GM21529 (cell line): Measurements from ENCODE around the gene IGDCC3.
"Not testable (repeated sequence)": the region's sequence is repeated elsewhere in the genome, so short reads cannot be mapped to it uniquely, and the experiment has no call there.

Source experiments
- ATAC-seq: cut with Tn5 transposase; IDR thresholded peaks from one replicate; pipeline ENCODE4 v1.9.1; 2021; ENCODE audit not compliant: unreplicated experiment

Gene IGDCC3

DNA sequence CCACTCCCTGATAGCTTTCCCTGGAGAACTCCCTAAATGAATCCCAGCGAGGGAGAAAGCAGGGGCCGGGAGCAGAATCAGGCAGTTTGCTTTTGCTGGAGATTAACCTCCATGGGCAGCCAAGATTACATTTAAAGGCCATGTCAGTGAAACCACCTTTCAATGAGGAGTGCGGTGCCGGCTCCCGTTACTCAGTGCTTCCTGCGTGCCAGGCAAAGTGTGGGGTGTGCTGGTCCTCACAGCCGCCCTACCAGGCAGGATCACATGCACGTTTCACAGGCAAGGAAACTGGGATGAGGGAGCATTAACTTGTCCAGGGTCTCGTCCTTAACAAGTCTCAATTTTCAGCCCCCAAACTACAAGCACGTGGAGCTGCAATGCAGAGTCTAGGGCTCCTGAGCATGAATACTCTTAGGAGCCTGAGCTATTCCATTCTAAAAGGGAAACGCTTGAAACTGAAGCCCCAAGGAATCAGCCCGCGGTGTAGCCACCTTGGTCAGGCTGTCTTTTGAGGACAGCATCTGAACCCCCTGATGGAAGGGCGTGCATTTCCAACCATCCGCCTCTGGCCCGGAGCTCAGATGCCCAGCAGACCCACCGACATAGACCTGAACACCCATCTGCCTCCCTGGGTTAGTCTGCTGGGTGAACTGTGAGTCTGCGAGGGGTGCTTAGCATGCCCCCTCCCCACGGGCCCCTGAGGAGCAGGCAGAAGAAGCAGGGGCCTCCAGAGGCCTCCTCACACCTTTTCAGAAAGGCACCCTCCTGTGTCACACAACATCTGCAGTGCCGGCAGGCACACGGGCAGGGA is 5.6 kb downstream of the IGDCC3 start:
- ATAC-seq: no peak

DNA sequence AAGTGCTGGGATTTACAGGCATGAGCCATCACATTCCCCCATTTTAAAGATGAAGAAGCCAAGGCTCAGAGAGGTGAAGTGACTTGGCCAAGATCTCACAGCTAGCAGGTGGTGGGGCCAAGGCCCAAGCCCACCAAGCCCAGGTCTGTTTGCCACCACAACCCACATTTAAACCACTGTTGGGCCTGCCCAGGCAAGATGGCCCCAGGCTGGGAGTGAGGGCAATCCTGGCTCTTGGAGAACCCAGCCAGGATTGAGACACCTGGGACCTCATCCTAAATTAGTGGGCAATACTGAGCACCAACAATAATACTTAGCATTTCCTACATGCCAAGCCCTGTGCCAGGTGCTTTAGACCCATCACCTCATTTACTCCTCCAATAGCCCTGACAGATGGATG is 6.9 kb downstream of the IGDCC3 start:
- ATAC-seq: no peak

DNA sequence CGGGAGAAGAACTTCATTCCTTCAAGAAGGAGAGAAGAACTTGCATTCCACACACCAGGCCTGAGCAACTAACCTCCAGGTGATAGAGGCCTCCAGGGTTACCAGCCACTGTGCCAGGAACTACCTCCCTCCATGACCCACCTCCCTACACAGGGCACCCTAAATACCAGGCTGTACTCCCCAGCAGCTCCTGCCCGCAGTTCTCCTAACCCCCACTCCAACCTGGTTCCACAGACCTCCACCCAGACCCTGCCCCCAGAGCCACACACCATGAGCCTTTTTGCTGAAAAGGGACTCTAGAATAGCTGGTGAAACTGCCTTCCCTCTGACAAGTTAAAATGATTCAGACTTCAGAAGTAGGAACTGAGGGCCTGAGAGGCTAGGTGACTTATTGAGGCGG is 8.2 kb downstream of the IGDCC3 start:
- ATAC-seq: no peak

DNA sequence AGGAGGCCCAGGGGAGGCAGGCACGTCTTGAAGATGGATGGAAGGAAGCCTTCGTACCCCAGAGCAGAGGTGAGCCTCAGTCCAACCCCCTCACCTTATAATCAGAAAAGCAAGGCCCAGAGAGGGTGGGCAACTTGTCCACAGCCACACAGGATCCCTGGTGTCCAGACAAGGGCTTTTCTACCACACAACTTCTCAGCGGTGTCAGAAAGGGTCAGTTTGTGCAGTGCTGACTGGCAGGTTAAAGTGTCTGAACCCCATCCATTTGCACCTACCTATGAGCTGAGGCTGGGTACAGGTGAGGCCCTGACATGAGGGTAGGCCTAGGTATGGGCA is 8.6 kb downstream of the IGDCC3 start:
- ATAC-seq: no peak

DNA sequence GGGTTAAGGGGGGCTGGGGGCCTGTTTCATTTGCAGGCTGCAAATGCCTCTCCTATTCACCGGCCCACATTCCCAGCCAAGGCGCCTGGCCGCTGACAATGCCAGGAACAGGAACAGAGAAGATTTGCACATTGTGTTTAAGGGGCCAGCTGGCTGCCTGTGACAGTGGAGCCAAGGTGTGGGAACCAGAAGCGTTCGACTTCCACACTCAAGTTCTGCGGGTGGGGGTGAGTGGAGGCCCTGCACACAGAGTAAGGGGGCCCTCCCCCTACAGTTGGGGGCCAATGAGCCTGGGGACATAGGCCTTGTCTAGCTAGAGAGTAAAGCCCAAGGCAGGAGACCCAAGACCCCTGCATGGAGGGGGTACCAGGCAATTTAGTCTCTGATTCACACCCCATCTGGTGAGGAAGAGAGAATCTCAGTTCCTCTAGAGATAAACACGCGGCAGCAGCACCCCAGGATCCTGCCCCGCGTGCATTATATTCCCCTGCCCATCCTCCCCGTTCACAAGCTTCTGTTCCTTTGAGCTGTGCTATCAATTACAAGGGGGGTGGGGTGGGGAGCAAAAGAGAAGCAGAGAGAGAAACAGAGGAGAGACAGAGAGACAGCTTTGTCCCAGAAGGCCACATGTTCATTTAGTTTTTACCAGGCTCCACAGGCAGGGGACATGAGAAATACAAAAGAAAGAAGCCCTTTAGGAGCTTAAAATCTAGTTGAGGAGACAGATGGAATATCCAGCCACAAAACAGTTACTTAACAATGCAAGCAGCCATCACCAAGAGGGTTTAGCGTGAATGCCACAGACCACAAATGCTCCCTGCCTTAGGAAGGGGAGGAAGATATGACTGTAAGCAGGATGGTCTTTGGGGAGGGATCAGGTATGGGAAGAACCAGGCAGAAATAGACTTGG is 9.2 kb downstream of the IGDCC3 start:
- no peak for ATAC-seq

DNA sequence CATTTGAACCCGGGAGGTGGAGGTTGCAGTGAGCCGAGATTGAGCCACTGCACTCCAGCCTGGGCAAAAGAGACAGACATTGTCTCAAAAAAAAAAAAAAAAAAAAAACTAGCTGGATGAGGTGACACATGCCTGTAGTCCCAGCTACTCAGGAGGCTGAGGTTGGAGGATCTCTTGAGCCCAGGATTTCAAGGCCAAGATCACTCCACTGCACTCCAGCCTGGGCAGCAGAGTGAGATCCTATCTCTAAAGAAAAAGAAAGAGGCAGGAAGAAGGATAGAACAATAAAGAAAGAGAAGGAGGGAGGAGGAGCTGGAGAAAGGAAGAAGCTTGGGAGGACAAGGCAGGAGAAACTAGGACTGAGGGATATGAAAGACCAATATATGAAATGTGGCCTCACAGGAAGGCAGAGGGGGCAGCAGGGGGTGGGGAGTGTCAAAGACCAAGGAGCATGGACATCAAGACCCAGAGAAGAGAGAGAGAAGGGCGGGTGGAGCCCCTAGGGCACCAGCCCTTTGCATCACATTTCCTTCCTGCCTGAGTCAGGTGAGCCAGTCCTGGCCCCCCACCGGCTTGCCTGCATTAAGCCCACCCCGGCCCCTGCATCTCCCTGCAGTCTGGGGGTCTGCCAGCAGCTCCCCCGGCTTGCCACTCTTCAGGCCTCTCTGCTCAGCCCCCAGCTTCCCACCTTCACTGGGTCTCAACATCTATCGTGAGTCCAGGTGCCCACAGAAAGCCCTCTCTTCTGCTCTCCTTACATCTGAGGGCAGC is 11.5 kb downstream of the IGDCC3 start:
- no peak for ATAC-seq

DNA sequence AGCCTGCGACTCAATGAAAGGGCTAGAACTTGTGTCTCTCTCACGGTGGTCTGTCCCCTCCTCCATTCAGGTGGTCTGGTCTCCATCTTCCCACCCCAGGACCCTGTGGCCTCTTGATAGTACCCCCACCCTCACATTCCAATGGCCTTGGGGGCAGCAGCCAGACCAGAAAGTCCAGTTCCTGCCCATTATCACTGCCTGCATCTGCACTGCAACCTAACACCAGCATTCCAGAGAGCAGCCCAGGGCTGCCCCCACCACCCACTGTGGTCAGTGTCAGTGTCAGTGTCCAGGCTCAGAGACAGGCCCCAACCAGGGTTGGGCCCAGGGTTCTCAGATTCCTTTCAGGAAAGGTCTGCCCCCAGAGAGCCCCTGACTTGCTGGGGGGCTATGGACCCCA is 12.6 kb downstream of the IGDCC3 start:
- no peak for ATAC-seq

DNA sequence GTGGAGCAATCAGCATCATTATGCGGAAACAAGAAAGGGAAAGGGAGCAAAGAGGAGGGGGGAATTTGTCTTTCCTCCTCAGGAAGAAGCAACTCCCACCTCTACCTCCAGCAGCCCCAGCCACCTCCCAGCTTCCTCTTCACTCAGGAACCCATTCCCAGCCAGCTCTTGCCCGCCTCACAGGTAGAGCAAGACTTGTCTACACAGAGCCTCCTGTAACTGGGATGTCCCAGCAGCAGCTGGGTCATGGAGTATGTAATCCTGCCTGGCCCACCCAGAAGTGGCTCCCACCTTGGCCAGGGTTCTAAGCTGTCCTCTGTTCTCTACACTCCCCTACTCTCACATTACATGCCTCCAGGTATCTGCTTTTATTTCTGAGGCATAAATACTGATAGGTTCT is 14.0 kb downstream of the IGDCC3 start:
- no peak for ATAC-seq

DNA sequence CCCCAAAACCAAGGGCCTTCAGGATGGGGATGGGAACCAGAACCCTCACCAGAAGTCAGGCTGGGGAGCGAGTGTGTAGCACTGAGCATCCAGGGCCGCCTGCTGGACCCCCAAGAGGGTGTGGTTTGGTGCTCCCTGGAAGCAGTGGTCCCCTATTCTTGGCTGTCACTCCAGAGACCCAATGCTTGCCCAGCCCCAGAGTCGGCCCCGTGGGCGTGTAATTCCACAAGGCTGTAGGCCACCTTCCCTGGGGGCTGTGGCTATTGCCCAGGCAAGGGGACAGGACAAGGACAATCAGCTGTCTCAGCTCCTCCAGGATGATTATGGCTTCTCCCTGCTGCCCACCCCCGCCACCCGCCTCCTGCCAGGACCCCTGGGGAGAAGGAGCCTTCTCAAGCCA is 14.5 kb downstream of the IGDCC3 start:
- ATAC-seq: no peak

DNA sequence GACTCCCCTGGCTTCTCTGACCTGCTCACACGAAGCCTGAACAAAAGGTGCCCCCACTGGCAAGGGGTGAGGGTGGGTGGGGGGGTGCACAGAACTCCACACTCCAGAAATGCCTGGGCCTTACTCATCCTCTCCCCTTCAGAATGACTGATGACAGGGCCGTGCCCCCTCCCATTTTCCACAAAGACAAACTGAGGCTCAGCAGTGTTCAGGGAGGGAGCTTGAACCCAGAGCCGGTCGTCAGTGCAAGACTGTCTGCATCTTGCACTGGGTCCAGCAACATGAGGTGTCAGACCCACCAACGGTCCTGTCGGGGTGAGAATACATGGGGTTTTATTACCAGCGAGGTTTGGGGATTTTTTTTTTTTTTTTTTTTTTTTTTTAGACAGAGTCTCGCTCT is 15.3 kb downstream of the IGDCC3 start:
- ATAC-seq: no peak

DNA sequence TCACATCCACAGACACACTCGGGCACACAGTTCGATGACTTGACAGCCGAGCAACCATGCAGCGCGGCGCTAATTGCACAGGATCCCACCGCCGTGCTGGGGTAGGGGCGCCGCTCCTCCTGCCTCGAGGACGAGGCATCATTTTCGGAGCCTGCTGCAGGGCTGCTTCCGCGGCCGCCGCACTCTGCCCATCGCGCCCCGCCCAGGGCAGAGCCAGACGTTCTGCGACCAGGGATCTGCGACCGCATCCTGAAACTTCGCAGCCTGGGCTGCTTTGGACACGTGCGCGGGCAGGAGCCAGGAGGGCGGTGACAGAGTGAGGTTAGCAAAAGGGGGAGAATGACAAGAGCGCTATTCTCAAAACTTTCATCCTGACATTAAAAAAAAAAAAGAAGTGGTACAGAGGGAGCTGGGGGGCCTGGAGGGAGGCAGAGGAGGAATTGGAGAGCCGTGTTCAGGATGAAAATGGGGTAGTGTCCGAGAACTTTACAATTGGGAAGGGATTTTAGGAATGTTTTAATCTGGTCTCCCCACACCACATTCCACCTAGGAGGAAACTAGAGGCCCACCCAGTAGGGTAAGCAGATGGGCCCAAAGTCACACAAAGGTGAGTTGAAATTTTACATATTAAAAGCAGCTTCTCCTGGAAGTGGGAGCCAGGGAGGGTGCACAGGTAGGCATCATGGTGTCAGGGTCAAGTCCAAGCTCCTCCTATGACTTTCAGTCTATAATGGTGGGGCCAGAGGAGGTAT is 15.9 kb downstream of the IGDCC3 start:
- ATAC-seq: no peak

DNA sequence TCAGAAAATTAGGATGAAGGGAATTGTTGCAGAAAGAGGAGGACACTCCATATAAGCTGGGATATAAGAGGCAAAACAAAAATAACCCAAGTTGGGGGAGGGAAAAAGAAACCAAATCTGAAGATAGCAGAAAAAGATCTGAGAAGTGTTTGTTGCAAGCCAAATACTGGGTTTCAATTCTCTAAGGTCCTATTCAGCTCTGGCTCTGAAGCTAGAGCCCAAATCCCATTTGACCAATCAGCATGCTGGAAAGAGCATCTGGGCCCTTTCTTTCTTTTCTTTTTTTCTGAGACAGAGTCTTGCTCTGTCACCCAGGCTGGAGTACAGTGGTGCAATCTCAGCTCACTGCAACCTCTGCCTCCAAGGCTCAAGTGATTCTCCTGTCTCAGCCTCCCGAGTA is 17.3 kb downstream of the IGDCC3 start:
- ATAC-seq: no peak

DNA sequence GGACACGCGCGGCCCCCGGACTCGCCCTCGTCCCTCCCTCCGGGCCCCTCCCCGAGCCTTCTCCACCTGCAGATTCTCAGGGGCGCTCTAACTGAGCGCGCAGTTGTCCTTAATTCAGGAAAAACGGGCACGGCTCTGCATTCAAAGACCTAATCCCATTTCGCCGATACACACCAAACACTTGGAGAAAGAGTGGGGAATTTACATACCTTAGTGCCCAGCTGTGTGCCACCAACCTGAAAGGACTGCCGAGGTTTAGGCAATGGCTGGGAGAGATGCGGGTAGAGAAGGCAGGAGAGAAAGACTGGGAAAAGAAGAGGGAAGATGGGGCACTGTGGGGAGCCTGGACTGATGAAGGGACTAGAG is 21.8 kb downstream of the IGDCC3 start:
- ATAC-seq: no peak

DNA sequence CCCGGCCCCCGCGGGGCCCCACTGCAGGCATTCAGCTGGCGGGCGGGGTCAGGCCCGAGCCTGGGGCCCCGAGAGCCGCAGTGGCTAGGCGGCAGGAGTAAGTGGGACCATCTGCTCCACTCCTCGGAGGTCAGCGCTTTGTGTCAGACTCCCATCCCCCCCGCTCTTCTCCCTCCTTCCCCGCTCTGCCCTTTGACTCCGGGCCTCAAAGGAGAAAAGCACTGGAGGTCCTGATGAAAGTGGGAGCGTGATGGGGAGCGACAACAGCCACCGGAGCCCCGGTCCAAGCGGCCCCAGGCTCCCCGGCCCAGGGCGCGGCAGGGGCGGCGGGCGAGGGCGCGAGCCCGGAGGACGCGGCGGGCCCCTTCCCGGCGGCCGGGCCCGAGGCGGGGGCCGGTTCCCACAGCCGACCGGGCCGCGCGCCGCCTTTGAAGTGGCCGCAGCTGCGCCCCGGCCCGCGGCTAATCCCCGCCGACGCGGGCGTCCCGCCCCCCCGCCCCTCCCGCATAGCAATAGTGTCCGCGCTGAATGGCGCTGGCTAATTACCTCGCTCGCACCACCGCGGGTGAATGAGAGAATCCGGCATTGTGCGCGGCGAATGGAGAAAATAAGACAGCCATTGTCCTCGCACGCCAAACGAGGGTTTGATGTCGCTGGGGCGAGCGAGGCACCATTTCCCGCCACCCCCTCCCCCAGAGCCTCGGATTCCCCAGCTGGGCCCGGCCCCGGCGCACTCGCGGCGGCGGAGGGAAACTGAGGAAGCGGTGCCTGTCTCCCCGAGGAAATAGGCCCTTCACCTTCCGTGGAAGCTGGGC is 22.4 kb downstream of the IGDCC3 start:
- ATAC-seq: no peak

DNA sequence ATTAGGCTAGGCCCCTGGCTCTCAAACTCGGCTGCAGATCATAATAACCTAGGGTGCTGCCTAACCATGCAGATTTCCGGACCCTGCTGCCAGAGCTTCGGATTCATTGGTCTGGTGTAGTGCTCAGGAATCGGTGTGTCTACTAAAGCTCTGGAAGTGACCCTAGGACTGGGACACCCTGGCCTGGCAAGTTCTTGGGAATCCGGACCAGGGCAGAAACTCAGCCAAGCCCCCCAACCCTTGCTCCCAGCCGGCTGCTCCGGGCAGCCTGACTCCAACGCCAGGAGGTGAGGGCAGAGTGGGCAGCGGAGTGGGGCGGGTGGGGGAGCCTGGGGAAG is 23.0 kb downstream of the IGDCC3 start:
- no peak for ATAC-seq

DNA sequence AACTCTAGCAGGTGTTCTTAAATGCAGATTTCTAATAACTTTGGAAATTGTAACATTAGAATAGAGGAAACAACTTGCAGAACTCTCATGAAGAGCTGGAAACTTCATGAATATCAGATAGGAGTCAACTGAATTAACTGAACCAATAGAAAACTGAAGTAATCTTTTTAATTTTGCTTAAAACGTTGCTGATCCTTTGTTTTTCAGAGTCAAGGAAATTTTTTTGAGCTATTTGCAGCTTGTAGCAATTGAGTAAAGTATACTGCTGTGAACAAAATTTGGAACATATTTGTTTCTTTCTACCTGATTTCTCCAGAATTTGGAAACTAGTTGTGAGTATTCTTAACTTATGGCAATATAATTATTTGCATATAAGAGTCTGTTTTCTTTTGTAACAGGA is 25.8 kb downstream of the IGDCC3 start:
- ATAC-seq: not testable (repeated sequence)

DNA sequence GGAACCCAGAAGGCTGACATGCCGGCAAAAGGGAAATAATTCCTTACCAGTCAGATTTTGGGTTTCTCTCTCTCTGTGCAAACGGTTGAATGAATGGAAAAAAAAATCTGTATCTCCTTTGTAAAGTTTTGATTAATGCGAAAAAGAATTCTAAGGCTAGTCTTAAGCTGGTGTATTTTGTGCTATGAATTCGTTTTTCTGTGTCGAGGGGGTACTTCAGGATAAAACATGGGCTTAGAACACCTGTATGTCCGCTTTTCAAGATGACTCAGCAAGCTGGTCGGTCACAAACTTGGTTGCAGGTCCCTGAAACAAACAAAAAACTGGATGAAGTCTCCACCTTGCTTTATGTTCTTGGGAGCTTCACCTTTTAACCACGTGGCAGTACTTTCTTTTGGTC is 28.5 kb downstream of the IGDCC3 start:
- ATAC-seq: no peak

DNA sequence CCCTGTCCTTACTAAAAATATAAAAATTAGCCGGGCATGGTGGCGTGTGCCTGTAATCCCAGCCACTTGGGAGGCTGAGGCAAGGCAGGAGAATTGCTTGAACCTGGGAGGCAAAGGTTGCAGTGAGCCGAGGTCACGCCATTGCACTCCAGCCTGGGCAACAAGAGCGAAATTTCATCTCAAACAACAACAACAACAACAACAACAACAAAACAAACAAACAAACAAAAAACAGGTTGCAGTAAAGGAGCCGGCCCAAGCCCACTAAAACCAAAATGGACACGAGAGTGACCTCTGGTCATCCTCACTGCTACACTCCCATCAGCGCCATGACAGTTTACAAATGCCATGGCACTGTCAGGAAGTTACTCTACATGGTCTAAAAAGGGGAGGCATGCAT is 30.0 kb downstream of the IGDCC3 start:
- ATAC-seq: not testable (repeated sequence)

DNA sequence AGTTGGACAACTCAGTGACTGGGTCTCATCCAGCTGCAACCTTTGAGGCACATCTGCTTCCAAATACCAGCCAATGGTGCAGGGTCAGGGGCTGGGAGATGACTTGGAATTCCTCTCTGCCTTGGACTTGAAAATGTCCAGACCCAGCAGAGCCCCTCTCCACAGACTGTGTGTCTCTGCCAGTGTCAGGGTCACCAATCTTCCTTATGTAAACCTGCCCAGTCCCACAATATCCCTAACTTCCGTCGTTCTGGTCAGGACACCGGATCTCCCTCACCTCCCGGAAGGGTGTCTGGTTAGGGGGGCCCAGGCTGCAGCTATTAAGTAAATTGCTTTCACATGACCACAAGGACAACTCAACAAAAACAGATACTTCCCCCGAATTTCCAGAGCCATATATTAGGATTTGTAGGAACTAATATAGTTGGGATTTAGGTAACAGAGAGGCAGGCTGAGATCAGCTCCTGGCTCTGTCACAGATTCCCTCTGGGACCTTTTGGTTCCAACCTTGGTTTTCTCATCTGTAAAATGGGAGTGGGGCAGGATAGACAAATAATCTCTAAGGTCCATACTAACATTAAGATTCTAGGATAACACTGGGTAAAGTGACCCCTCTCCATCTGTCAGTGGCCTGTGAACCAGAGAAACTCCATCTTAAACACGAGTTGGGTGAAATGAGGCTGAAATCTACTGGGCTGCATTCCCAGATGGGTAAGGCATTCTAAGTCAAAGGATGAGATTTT is 30.8 kb downstream of the IGDCC3 start:
- no peak for ATAC-seq

DNA sequence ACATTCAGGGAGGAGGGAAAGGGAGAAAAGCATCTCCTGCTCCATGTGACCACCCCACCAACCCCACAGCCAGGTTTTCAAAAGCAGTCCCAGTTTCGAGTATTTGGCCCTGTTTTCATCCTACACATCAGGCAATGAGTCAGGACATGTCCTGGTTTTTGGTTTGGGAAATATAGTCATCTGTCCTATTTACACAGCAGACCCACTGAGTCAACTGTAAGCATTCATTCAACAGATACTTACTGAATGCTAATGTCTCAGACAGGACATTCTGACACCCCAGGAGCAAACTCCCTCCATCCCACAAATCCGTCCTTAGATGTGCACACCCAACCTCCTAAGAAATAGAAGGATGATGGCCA is 32.9 kb downstream of the IGDCC3 start:
- ATAC-seq: no peak
